ENCODE measurements around the gene CEP170B.
"Not testable (repeated sequence)": the region's sequence is repeated elsewhere in the genome, so short reads cannot be mapped to it uniquely, and the experiment has no call there.

Gene CEP170B

GRCh38 chr14:104879201-104879982 is 14.3 kb downstream of the CEP170B start:
- DNase-seq (ENCODE audit: low read depth): no peak

- DNase-seq (ENCODE audit: low read depth): no peak
Measured at GRCh38 chr14:104879983-104880565, 15.0 kb downstream of the CEP170B start.

DNA sequence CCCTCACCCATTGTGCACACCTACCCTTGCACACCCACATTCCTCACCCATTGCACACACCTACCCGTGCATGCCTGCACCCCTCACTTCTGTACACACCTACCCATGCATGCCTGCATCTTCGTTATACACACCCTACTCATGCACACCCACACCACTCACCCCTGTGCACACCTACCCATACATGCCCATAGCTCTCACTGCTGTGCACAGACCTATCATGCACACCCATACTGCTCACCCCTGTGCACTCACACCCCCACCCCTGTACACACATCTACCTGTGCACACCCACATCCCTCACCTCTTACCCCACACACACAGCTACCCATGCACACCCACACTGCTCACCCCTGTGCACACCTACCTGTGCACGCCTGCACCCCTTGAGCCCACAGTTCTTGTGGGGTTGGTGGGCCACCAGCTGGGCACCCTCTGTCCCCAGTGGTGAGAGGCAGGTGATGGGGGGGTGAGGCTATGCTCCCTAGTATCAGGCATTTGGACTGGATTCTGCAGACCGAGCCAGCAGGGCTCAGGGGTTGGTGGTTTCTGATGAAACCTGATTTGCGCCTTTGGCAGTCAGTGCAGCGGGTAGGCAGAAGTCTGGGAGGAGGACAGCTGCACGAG is 15.6 kb downstream of the CEP170B start:
- DNase-seq (ENCODE audit: low read depth): no peak

DNA sequence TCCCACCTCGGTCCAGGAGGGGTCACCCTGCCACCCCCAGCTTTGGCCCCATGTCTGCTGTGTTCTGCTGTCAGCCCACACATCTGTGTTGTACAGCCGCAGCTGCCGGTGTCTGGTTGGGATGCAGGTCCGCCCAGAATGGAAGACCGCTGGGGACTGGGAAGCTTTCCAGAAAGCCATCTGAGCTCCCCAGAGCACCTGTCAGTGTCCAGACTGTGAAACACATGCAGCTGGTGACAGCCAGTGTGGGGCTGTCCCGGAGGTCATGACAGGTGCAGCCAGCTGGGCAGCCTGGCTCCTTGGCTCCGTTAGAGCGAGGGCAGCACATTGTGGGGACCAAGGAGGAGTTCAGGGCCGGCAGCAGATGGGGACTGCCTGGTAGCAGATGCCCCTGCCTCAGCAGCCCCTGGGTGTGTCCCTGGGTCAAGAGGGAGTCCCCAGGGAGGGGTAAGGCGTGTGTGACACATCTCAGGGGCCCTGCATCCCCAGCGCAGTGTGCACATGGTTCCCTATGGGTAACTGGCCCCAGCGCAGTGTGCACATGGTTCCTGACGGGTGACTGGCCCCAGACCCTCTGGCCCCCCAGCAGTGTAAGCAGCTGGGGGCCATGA is 16.4 kb downstream of the CEP170B start:
- no peak for DNase-seq (ENCODE audit: low read depth)

DNA sequence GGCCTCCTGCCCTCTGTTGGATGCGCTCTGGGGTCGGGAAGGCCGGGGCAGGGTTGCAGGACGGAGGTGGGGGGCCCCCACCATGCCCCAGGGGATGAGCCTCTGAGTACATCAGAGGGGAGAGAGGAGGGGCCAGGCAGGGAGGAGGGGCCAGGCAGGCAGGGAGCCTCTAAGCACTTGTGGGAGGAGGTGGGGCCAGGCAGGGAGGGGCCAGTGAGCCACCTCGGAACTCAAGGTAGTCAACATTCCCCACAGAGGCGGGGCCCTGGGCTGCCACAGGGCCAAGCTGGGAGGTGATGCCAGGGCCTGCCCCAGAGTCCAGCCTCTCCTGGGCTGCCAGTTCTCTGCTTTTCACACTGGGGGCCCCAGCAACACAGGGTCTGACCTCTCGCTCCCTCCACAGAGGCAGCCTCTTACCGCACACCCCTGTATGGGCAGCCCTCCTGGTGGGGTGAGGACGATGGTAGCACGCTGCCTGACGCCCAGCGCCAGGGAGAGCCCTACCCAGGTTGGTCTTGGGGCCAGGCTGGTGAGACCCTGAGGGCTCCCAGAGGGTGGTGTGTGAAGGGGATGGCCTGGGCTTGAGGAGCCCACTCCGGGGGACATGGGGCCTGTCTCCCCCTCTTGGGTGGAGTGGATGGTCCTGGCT is 17.4 kb downstream of the CEP170B start:
- DNase-seq (ENCODE audit: low read depth): no peak

DNA sequence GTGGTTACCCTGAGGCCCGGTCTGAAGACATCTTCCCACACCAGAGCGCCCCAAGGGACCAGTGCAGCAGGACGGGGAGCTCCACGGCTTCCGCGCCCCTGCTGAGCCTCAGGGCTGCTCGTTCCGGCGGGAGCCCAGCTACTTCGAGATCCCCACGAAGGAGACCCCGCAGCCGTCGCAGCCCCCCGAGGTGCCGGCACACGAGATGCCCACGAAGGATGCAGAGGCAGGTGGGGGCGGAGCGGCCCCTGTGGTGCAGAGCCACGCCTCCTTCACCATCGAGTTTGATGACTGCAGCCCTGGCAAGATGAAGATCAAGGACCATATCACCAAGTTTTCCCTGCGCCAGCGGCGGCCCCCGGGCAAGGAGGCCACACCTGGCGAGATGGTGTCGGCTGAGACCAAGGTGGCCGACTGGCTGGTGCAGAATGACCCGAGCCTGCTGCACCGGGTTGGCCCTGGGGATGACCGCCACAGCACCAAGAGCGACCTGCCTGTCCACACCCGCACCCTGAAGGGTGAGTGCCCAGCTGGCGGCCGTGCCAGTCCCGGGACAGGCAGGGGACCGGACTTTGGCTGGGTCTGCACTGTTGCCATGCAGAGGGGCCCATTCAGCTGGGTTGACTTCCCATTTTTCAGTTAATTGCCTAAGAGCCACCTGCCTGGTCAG is 18.1 kb downstream of the CEP170B start:
- no peak for DNase-seq (ENCODE audit: low read depth)

GRCh38 chr14:104883681-104884361 is 18.8 kb downstream of the CEP170B start:
- no peak for DNase-seq (ENCODE audit: low read depth)

DNA sequence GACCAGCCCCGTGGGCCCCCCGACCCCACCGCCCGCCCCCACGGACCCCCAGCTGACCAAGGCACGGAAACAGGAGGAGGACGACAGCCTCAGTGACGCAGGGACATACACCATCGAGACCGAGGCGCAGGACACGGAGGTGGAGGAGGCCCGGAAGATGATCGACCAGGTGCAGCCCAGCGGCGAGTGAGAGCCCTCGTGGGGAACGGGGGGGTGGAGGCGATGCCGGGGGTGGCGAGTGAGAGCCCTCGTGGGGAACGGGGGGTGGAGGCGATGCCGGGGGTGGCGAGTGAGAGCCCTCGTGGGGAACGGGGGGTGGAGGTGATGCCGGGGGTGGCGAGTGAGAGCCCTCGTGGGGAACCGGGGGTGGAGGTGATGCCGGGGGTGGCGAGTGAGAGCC is 19.3 kb downstream of the CEP170B start:
- DNase-seq (ENCODE audit: low read depth): not testable (repeated sequence)

DNA sequence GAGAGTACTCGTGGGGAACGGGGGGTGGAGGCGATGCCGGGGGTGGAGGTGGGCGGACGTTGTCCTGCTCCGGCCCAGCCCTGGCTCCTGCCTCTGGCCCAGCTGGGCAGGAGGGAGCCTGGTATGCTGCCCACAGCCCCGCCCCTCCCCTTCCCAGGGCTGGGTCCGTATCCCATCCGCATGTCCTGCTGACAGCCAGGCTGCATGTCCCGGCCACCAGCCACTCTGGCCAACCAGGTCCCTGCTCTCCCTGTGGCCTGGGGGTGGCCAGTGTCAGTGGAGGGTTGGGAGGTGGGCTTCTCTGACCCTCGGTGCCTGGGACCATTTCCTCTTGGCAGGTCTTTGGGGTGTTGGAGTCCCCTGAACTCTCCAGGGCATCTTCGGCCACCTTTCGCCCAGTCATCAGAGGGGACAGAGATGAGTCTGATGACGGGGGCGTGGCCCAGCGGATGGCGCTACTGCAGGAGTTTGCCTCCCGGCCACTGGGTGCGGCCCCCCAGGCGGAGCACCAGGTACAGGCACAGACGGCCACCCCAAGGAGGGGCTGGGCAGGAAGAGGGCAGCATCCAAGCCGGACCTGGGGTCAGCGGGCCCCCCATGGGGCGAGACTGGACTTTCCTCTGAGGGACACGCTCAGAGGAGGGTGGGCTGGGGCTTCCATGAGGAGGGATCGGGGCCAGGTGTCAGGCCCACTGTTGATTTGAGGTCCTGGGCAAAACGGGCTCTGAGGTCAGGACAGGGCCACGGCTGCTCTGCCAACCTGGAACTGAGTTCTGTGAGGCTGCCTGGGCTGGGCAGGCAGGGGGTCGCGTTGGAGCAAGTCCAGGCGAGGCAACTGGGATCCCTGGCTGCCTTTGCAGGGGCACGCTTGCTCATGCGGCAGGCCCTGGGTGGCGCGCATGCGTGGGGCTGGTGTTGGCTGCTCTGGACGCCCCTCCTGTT is 20.2 kb downstream of the CEP170B start:
- DNase-seq (ENCODE audit: low read depth): no peak

- DNase-seq (ENCODE audit: low read depth): no peak
Measured at GRCh38 chr14:104885973-104886689, 21.1 kb downstream of the CEP170B start.

DNA sequence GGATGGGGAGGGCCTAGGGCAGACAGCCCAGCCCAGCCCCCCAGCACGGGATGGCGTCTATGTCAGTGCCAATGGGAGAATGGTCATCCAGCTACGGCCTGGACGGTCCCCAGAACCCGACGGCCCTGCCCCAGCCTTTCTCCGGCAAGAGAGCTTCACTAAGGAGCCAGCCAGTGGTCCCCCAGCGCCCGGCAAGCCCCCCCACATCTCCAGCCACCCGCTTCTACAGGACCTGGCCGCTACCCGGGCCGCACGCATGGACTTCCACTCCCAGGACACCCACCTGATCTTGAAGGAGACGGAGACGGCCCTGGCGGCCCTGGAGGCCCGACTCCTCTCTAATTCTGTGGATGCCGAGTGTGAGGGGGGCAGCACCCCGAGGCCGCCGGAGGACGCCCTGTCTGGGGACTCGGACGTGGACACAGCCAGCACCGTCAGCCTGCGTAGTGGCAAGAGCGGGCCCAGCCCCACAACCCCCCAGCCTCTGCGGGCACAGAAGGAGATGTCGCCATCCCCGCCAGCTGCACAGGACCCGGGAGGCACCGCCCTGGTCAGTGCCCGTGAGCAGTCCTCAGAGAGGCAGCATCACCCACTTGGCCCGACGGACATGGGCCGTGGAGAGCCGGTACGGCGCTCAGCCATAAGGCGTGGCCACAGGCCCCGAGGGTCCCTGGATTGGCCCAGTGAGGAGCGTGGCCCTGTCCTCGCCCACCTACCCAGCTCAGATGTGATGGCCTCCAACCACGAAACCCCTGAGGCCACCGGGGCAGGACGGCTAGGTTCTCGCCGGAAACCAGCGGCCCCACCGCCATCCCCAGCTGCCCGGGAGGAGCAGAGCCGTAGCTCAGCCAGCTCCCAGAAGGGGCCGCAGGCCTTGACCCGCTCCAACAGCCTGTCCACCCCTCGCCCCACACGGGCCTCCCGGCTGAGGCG is 21.9 kb downstream of the CEP170B start:
- DNase-seq (ENCODE audit: low read depth): no peak

GRCh38 chr14:104887623-104888488 is 22.8 kb downstream of the CEP170B start:
- DNase-seq (ENCODE audit: low read depth): no peak

DNA sequence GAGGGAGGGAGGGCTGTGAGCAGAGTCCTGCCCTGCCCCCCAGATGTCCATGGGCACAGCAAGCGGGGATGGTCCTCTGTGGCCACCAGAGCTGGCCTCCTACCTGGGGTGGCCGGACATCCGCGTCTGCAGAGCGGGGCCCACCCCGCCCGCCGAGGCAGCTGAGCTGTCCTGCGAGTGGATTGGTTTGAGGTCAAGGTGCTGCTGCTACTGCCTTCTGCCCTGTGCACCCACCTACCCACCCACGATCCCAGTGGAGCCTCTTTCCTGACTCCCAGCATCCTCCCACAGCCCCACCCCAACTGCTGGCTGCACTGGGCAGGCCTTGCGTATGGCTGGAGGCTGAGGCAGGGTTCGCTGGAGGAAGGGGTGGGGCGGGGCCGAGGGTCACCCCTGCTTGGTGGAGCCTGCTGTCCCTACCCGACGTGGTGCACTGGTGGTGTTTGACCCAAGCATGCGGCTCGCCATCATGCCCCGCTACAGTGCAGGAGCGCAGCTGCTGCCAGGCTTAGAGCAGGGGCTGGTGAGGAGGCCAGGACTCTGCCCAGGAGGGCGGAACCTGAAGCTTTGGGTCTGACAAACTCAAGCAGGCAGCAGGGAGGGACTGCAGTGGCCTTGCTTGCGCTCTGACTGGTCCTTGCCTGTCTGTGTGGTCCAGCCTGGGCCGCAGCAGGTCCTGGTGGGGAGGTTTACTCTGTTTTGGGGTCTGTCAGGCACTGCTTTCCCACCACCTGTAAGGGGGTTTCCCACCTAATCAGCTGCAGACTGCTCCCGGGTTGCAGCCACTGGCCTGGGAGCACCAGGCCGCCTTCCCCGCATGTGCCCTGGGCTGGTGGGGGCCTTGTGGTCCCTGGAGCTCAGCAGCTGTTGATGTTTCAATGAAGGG is 23.7 kb downstream of the CEP170B start:
- no peak for DNase-seq (ENCODE audit: low read depth)

DNA sequence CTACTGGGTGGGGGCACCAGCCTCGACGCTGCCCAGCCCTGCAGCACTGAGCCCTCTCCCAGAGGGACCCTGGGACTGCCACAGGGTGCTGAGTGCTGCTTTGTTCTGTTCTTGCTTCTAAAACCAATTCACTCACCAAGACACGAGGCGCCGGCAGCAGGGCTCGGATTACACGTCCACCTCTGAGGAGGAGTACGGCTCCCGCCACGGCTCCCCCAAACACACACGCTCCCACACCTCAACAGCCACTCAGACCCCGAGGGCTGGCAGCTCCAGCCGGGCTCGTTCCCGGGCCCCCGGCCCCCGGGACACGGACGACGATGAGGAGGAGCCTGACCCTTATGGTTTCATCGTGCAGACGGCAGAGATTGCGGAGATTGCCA is 24.3 kb downstream of the CEP170B start:
- no peak for DNase-seq (ENCODE audit: low read depth)

DNA sequence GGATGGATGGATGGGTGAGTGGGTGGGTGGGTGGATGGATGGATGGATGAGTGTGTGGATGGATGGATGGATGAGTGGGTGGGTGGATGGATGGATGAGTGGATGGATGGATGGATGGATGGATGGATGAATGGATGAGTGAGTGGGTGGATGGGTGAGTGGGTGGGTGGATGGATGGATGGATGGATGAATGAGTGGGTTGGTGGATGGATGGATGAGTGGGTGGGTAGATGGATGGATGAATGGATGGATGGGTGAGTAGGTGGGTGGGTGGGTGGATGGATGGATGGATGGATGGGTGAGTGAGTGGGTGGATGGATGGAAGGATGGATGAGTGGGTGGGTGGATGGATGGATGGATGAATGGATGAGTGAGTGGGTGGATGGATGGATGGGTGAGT is 25.2 kb downstream of the CEP170B start:
- DNase-seq (ENCODE audit: low read depth): not testable (repeated sequence)

DNA sequence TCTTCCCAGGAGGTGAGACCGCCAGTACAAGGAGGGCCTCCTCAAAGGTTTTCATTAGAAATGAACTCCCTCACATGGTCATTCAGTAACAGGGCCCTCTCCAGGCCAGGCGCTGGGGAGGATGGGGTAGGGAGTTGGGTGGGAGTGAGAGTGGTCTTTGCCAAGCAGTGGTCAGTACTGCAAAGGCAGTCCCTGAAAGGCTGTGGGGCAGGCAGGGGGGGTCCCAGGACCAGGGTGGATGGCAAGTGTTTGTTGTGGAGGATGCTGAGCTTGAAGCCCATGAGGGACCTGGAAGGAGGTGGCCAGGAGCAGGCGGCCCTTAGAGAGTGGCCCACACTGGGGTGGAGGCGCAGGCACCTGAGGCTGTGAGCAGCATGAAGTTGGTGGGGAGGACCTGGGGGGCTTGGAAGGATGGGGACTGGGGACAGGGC is 26.1 kb downstream of the CEP170B start:
- no peak for DNase-seq (ENCODE audit: low read depth)

Measured in stimulated activated CD8-positive, alpha-beta memory T cell treated with anti-CD3 and anti-CD28 coated beads, Interleukin-4, amount 100 ng/mL, for 24 hours (primary cell).